Effector memory CD8-positive, alpha-beta T cell (primary cell): Measurements from ENCODE around the gene C20orf202.
A peak's percentile ranks its signal among the peaks of the same experiment; 100 is the strongest.

Experiments used
- ATAC-seq: fragments of 150-1000 bp; cut with Tn5 transposase; replicated peaks from 2 replicates; pipeline ENCODE4 v1.10.0; 2021; ENCODE audit warnings: mild to moderate bottlenecking, moderate library complexity
- DNase-seq, 3 experiments: peaks; one replicate each; pipeline ENCODE4 v3.0.0; 2021
- H3K27ac Mint-ChIP-seq, 2 donors: one replicate each; pipeline ENCODE4 v1.8.0; 2022; ENCODE audit warnings: mild to moderate bottlenecking in 2 of 2, mixed read lengths in 2 of 2, moderate library complexity in 2 of 2
- H3K27me3 Mint-ChIP-seq, 2 donors: one replicate each; pipeline ENCODE4 v1.8.0; 2022; ENCODE audit warnings: mixed read lengths in 2 of 2
- H3K36me3 Mint-ChIP-seq: one replicate; pipeline ENCODE4 v1.8.0; 2022; ENCODE audit warnings: mild to moderate bottlenecking, moderate library complexity, mixed read lengths; ENCODE audit not compliant: insufficient read depth
- H3K4me1 Mint-ChIP-seq, 2 donors: one replicate each; pipeline ENCODE4 v1.8.0; 2022; ENCODE audit warnings: low read depth in 2 of 2, mixed read lengths in 2 of 2
- H3K4me3 Mint-ChIP-seq, 2 donors: one replicate each; pipeline ENCODE4 v1.8.0; 2022; ENCODE audit warnings: mild to moderate bottlenecking in 2 of 2, mixed read lengths in 2 of 2, moderate library complexity in 2 of 2
- H3K9me3 Mint-ChIP-seq, 2 donors: one replicate each; pipeline ENCODE4 v1.8.0; 2022; ENCODE audit warnings: mixed read lengths in 2 of 2

C20orf202 gene

DNA sequence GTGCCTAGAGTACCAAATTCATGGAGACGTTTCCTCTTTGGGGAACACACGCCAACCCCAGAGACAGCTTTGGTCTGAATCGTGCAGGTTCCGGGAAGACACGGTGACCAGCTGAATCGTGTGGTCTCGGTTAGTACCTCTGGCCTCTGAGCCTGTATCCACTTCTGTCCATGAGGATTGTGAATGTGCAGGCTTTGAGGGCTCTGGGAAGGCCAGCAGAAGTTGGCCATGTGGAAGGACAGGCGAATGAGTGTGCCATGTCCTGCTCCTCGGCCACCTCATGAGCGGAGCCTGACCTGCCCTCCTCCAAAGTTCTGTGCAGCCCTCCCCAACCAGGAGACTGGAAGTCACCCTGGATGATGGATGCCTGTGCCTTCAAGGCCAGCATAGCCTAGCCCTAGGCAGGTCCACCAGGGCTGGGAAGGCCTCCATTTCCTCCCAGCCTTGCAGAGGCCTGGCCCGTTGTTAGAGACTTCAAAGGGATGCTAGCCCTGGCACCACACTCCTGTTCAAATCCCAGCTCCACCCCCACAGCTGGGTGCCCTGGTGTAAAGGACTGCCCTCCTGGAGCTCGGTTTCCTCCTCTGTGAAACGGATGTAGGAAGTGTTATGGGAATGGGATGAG is 16.8 kb upstream of the C20orf202 start:
- Mint-ChIP-seq H3K4me1 (peaks cover 8 to 10% of the 10 kb centered on the region in 2 donors), H3K4me3 (peak overlapping the region in 1 of 2 donors; percentile 70)
- no peak for DNase-seq

DNA sequence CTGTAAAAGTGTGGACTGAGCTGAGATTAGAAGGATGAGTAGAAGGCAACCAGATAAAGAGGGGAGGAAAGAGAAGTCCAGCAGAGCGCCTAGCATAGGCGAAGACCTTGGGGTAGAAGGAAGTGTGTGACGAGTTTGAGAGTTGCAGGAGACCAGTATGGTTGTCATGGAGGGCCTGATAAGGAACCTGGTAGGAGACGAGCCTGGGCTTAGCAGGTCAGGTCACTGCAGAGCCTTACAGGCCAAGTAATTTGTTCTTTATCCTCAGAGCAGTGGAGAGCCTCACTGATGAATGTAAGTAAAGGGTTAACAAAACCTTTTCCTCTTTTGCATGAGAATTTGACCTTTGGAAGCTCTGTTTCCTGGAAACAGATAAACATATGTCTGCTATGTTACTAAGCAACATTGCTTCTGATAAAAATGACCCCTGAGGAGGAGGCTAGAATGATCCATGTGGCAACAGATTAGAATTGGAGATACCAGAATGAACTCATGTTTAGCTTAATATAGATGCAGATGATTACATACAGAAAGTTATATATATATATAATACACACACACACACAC is 15.6 kb upstream of the C20orf202 start:
- Mint-ChIP-seq H3K9me3 (no peaks in the 10 kb centered on the region), H3K27ac (no peak overlapping the region), H3K4me1 (peaks cover 8 to 10% of the 10 kb centered on the region in 2 donors), H3K27me3 (peaks cover 20 to 37% of the 10 kb centered on the region in 2 donors), H3K36me3 (no peaks in the 10 kb centered on the region), H3K4me3 (no peak overlapping the region)
- no peak for ATAC-seq
- no peak for DNase-seq

More for the DNA sequence above, 16.8 kb upstream of the C20orf202 start:
- no peak for ATAC-seq
- no peaks in the 10 kb centered on the region for H3K36me3 Mint-ChIP-seq
- no peak overlapping the region for H3K27ac Mint-ChIP-seq
- no peaks in the 10 kb centered on the region for H3K9me3 Mint-ChIP-seq
- peaks cover 20 to 46% of the 10 kb centered on the region in 2 donors for H3K27me3 Mint-ChIP-seq

DNA sequence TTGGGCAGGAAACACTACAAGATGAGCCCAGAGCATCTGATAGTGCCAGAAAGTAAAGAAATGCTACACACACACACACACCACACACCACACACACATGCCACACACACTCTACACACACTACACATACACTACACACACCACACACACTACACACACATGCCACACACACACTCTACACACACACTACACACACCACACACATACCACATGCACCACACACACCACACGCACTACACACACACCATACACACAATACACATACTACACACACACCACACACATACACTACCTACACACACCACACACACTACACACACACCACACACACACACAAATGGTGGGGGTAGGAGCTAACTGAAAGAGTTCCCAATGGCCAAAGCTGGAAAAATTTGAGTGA is 14.9 kb upstream of the C20orf202 start:
- no peak overlapping the region for H3K4me3 Mint-ChIP-seq
- peaks cover 19 to 31% of the 10 kb centered on the region in 2 donors for H3K27me3 Mint-ChIP-seq
- H3K9me3 Mint-ChIP-seq: no peaks in the 10 kb centered on the region
- H3K27ac Mint-ChIP-seq: no peak overlapping the region
- no peaks in the 10 kb centered on the region for H3K36me3 Mint-ChIP-seq
- H3K4me1 Mint-ChIP-seq: peaks cover 8 to 10% of the 10 kb centered on the region in 2 donors
- ATAC-seq (no peak), DNase-seq (no peak)

GRCh38 chr20:1189827-1190226 is 13.4 kb upstream of the C20orf202 start:
- ATAC-seq (no peak), DNase-seq (no peak)
- no peak overlapping the region for H3K27ac Mint-ChIP-seq
- H3K36me3 Mint-ChIP-seq: no peaks in the 10 kb centered on the region
- peaks cover 3 to 4% of the 10 kb centered on the region in 2 donors for H3K4me1 Mint-ChIP-seq
- H3K9me3 Mint-ChIP-seq: no peaks in the 10 kb centered on the region
- no peak overlapping the region for H3K4me3 Mint-ChIP-seq
- peaks cover 6 to 16% of the 10 kb centered on the region in 2 donors for H3K27me3 Mint-ChIP-seq

GRCh38 chr20:1190847-1191246 is 12.4 kb upstream of the C20orf202 start:
- Mint-ChIP-seq H3K27ac (no peak overlapping the region), H3K9me3 (no peaks in the 10 kb centered on the region), H3K36me3 (no peaks in the 10 kb centered on the region), H3K4me1 (peaks cover 3 to 4% of the 10 kb centered on the region in 2 donors), H3K4me3 (no peak overlapping the region), H3K27me3 (peaks cover 5 to 15% of the 10 kb centered on the region in 2 donors)
- no peak for DNase-seq
- ATAC-seq: no peak

- Mint-ChIP-seq H3K4me1 (no peaks in the 10 kb centered on the region), H3K36me3 (no peaks in the 10 kb centered on the region), H3K9me3 (no peaks in the 10 kb centered on the region), H3K4me3 (no peak overlapping the region), H3K27me3 (peaks cover under 1 to 15% of the 10 kb centered on the region in 2 donors), H3K27ac (no peak overlapping the region)
- no peak for DNase-seq
- no peak for ATAC-seq
Measured at GRCh38 chr20:1191299-1191698, 12.0 kb upstream of the C20orf202 start.

DNA sequence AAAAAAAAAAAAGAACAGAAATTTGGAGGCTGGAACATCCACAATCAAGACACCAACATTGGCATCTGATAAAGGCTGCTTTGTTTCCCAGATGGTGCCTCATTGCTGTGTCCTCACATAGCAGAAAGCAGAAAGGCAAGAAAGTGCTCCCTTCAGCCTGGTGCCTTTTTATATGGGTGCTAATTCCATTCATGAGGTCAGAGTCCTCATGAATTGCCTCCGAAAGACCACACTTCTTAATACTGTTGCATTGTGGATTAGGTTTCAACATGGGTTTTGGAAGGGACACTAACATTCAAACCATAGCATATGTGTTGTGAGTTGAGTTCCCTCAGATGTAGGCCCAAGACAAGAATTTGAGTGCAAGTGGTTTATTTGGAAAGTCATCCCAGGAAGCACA is 8.0 kb upstream of the C20orf202 start:
- Mint-ChIP-seq H3K27ac (no peak overlapping the region), H3K4me3 (no peak overlapping the region)

DNA sequence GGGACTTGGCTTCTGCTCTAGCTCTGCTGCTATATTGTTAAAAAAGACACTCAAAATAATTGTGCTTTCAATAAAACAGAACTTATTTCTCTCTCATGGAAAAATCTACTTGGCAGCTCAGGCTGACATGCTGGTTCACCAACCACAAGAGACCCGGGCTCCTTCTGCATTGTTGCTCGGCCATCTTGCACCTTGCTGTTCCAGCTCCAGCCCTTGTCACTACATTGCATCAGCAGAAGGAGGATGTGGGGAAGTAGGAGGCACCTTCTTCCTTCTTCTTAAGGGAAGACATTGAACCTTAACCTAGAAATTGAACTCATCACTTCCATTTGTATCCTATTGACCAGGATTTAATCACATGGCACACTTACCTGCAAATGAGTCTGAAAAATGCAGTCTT is 6.6 kb upstream of the C20orf202 start:
- H3K4me3 Mint-ChIP-seq: no peak overlapping the region
- ATAC-seq: no peak
- no peak for DNase-seq
- H3K27ac Mint-ChIP-seq: no peak overlapping the region
- H3K36me3 Mint-ChIP-seq: no peaks in the 10 kb centered on the region
- no peaks in the 10 kb centered on the region for H3K9me3 Mint-ChIP-seq
- no peaks in the 10 kb centered on the region for H3K4me1 Mint-ChIP-seq
- H3K27me3 Mint-ChIP-seq: no peaks in the 10 kb centered on the region

More for the DNA sequence above, 8.0 kb upstream of the C20orf202 start:
- Mint-ChIP-seq H3K4me1 (no peaks in the 10 kb centered on the region), H3K9me3 (no peaks in the 10 kb centered on the region), H3K27me3 (peaks cover 0 to 5% of the 10 kb centered on the region in 2 donors), H3K36me3 (no peaks in the 10 kb centered on the region)
- ATAC-seq: no peak
- no peak for DNase-seq

DNA sequence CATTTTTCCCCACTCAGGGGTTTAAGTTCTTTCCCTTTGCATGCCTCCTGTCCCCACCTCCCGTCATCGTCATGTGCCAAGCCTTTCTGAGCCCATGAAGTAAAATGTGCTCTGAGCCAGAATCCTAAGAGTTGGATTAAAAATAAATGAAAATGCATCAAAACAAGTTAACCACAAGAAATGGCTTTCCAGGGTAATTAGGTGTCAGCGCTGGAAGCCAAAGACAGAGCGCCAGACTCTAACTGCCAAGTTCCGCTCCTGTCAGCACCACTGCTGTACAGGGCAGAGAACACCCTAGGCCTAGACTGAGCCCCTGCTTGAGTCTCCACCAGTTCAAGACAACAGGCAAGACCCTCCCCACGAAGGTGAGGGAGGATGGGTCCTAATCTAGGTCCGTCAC is 5.5 kb upstream of the C20orf202 start:
- H3K27me3 Mint-ChIP-seq: peaks cover 6 to 10% of the 10 kb centered on the region in 2 donors
- DNase-seq (no peak), ATAC-seq (no peak)
- no peaks in the 10 kb centered on the region for H3K36me3 Mint-ChIP-seq
- H3K9me3 Mint-ChIP-seq: no peaks in the 10 kb centered on the region
- no peak overlapping the region for H3K4me3 Mint-ChIP-seq
- H3K4me1 Mint-ChIP-seq: no peaks in the 10 kb centered on the region
- no peak overlapping the region for H3K27ac Mint-ChIP-seq

GRCh38 chr20:1198751-1199150 is 4.5 kb upstream of the C20orf202 start:
- Mint-ChIP-seq H3K4me1 (no peaks in the 10 kb centered on the region), H3K9me3 (no peaks in the 10 kb centered on the region), H3K4me3 (no peak overlapping the region), H3K36me3 (no peaks in the 10 kb centered on the region), H3K27me3 (peaks cover 6 to 16% of the 10 kb centered on the region in 2 donors), H3K27ac (no peak overlapping the region)
- ATAC-seq (no peak), DNase-seq (no peak)

- no peak overlapping the region for H3K4me3 Mint-ChIP-seq
- H3K27ac Mint-ChIP-seq: no peak overlapping the region
- H3K27me3 Mint-ChIP-seq: peaks cover 6 to 22% of the 10 kb centered on the region in 2 donors
- ATAC-seq (no peak), DNase-seq (no peak)
- H3K9me3 Mint-ChIP-seq: no peaks in the 10 kb centered on the region
- no peaks in the 10 kb centered on the region for H3K36me3 Mint-ChIP-seq
- no peaks in the 10 kb centered on the region for H3K4me1 Mint-ChIP-seq
Measured at GRCh38 chr20:1199212-1199873, 3.9 kb upstream of the C20orf202 start.

- Mint-ChIP-seq H3K27ac (no peak overlapping the region), H3K27me3 (peaks cover 6 to 25% of the 10 kb centered on the region in 2 donors), H3K4me1 (no peaks in the 10 kb centered on the region), H3K4me3 (no peak overlapping the region), H3K9me3 (no peaks in the 10 kb centered on the region), H3K36me3 (peaks cover under 1% of the 10 kb centered on the region)
- DNase-seq (no peak), ATAC-seq (no peak)
Measured at GRCh38 chr20:1199964-1200363, 3.3 kb upstream of the C20orf202 start.

DNA sequence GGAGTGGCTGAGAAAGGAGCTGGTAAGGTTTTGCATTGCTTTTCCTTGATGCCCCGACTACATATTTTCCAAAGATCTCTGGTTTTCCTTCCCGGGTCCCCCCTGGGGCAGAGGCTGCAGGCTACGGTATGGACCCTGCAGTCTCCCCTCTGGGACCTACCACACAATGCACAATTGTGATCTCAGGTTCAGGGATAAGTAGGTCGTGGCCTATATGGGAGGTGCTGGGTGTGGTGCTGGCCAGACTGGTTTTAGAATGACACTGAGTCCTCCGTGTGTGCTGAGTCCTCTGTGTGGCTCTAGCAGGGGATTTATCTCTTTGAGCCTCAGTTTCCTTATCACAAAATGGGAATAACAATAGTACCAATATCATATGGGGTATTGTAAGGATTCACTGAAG is 376 bp downstream of the C20orf202 start:
- peaks cover 6 to 25% of the 10 kb centered on the region in 2 donors for H3K27me3 Mint-ChIP-seq
- DNase-seq: no peak
- no peaks in the 10 kb centered on the region for H3K9me3 Mint-ChIP-seq
- no peak overlapping the region for H3K27ac Mint-ChIP-seq
- peaks cover 3% of the 10 kb centered on the region for H3K36me3 Mint-ChIP-seq
- H3K4me1 Mint-ChIP-seq: no peaks in the 10 kb centered on the region
- no peak for ATAC-seq
- H3K4me3 Mint-ChIP-seq: no peak overlapping the region

DNA sequence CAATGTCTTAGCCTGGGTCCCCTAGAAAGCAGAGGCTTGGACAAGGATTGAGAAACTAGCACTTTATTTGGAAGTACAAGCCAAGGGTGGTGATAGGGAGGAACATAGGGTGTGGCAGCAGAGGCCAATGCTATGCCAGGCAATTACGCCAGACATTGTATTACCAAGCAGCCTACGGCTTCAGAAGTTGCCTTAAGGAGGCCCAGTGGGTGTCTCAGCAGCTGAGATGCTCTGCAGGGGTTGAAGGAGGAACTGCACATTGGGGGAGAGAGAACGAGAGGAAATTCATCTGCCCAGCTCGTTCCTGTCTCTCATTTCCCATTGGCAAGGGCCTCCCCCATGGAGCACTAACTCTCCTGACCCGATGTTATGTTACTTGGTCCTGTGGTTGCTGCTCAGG is 859 bp downstream of the C20orf202 start:
- DNase-seq: no peak
- H3K4me1 Mint-ChIP-seq: no peaks in the 10 kb centered on the region
- no peak for ATAC-seq
- peaks cover 3% of the 10 kb centered on the region for H3K36me3 Mint-ChIP-seq
- peaks cover 6 to 26% of the 10 kb centered on the region in 2 donors for H3K27me3 Mint-ChIP-seq
- no peak overlapping the region for H3K4me3 Mint-ChIP-seq
- no peak overlapping the region for H3K27ac Mint-ChIP-seq
- H3K9me3 Mint-ChIP-seq: no peaks in the 10 kb centered on the region
